ENCODE results near the gene AMOTL2.

- no peak for TF ChIP-seq CTCF (conservative IDR thresholded peaks at IDR 0.05 in 1 of 2, IDR thresholded peaks at IDR 0.05 in 1 of 2; ENCODE audit: extremely low read depth in 1 of 2, insufficient read depth in 1 of 2, low read depth in 1 of 2, low read length in 2 of 2)
- TF ChIP-seq EZH2 (IDR thresholded peaks at IDR 0.05; ENCODE audit: borderline replicate concordance, low read length) = no peak
Measured at GRCh38 chr3:134340362-134340981, 33.8 kb downstream of the AMOTL2 start.
